ENCODE measurements around the gene ALOX15B. TPM values are rescaled to one million over a fixed set of nuclear protein-coding genes. Genes with fewer than 3 reads are reported as not detected.
A peak's percentile ranks its signal among the peaks of the same experiment; 100 is the strongest.

The ALOX15B gene
- polyA plus RNA-seq, 3 donors: 1.7 to 2.8 (median 2.0) TPM

DNA sequence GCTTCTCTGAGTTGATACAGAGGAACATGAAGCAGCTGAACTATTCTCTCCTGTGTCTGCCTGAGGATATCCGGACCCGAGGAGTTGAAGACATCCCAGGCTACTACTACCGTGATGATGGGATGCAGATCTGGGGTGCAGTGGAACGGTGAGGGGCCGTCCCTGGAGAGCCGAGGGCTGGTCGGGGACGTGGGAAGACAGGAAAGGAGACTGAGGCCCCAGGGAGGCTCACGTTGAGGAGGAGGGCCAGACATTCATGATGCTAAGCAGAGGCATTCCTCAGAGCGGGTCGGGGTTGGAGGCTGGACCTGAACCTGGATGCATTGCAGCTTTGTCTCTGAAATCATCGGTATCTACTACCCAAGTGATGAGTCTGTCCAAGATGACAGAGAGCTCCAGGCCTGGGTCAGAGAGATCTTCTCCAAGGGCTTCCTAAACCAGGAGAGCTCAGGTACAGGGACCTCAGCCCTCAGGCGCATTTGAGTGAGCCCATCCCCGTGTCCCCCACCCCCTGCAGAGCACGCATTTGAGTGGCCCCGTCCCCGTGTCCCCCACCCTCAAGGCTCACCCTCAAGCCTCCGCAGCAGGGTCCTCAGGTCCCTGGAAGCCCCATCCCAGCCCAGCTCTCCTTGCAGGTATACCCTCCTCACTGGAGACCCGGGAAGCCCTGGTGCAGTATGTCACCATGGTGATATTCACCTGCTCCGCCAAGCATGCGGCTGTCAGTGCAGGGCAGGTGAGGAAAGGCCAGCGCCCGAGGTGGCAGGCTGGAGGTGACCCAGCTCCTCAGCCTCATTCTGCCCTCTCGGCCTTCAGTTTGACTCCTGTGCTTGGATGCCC, 8.3 kb downstream of the ALOX15B start:
- 93% methylated on average over 20 of the region's 24 CpGs for WGBS (ENCODE audit: insufficient coverage)
- Mint-ChIP-seq H3K36me3 (peaks cover 11 to 15% of the 10 kb centered on the region in 2 donors), H3K27ac (peak overlapping the region in 1 of 7 donors; percentile 41), H3K4me1 (peaks cover 18% of the 10 kb centered on the region), H3K9me3 (no peaks in the 10 kb centered on the region), H3K4me3 (no peak overlapping the region), H3K27me3 (ENCODE audit: low read depth in 3 of 3) (peaks cover 0 to 6% (median 4%) of the 10 kb centered on the region in 3 donors)
- H3K36me3 ChIP-seq (replicated peaks in 1 of 2; ENCODE audit: control insufficient read depth in 1 of 2, insufficient read depth in 2 of 2, low read length in 2 of 2): peaks cover 0 to 2% of the 10 kb centered on the region in 2 donors
- H3K9me3 ChIP-seq (replicated peaks in 1 of 2; ENCODE audit: control insufficient read depth in 1 of 2, insufficient read depth in 1 of 2, low read length in 2 of 2): no peaks in the 10 kb centered on the region
- H3K4me3 ChIP-seq (replicated peaks in 1 of 3; ENCODE audit: low read depth in 2 of 3, low read length in 3 of 3): no peak overlapping the region
- H3K27me3 ChIP-seq (ENCODE audit: control insufficient read depth in 2 of 2, insufficient read depth in 2 of 2, low read length in 2 of 2): no peaks in the 10 kb centered on the region
- H3K79me2 ChIP-seq (ENCODE audit: insufficient read depth, low read length): no peaks in the 10 kb centered on the region
- no peak overlapping the region for H3K4me2 ChIP-seq (replicated peaks; ENCODE audit: extremely low read depth, low read length, poor library complexity, severe bottlenecking)
- no peak overlapping the region for H2AFZ ChIP-seq (ENCODE audit: insufficient read depth, low read depth, low read length, poor library complexity, severe bottlenecking)
- intact Hi-C loops (cut with micrococcal nuclease): no loop called here
- TF ChIP-seq, protein P1, sequence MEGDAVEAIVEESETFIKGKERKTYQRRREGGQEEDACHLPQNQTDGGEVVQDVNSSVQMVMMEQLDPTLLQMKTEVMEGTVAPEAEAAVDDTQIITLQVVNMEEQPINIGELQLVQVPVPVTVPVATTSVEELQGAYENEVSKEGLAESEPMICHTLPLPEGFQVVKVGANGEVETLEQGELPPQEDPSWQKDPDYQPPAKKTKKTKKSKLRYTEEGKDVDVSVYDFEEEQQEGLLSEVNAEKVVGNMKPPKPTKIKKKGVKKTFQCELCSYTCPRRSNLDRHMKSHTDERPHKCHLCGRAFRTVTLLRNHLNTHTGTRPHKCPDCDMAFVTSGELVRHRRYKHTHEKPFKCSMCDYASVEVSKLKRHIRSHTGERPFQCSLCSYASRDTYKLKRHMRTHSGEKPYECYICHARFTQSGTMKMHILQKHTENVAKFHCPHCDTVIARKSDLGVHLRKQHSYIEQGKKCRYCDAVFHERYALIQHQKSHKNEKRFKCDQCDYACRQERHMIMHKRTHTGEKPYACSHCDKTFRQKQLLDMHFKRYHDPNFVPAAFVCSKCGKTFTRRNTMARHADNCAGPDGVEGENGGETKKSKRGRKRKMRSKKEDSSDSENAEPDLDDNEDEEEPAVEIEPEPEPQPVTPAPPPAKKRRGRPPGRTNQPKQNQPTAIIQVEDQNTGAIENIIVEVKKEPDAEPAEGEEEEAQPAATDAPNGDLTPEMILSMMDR (IDR thresholded peaks at IDR 0.05): no peak
- peaks cover 11 to 14% of the 10 kb centered on the region in 2 donors for H3K4me1 ChIP-seq (ENCODE audit: control insufficient read depth in 1 of 2, insufficient read depth in 2 of 2, low read length in 2 of 2)
- no peak overlapping the region for H3K9ac ChIP-seq (ENCODE audit: insufficient read depth, low read length, poor library complexity, severe bottlenecking)
- no peaks in the 10 kb centered on the region for H4K20me1 ChIP-seq (ENCODE audit: insufficient read depth, low read length)
- H3K27ac ChIP-seq (ENCODE audit: low read depth in 1 of 2, low read length in 2 of 2): no peak overlapping the region
- DNase-seq: peak in 1 of 3 donors; percentile 1

DNA sequence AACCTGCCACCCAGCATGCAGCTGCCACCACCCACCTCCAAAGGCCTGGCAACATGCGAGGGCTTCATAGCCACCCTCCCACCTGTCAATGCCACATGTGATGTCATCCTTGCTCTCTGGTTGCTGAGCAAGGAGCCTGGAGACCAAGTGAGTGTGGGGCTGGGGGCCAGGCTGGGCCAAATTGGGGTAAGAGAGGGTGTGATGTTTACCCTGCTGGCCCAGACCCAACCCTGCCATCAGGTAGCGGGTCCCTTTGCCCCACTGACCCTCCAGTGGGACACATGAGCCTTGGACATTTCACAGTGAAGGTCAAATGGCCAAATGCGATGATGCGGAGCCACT, 8.9 kb downstream of the ALOX15B start:
- 96% methylated on average over 3 of the region's 4 CpGs for WGBS (ENCODE audit: insufficient coverage)
- Mint-ChIP-seq H3K27me3 (ENCODE audit: low read depth in 3 of 3) (peaks cover 0 to 6% (median 4%) of the 10 kb centered on the region in 3 donors), H3K9me3 (no peaks in the 10 kb centered on the region), H3K4me1 (peaks cover 12% of the 10 kb centered on the region), H3K36me3 (peaks cover 11 to 15% of the 10 kb centered on the region in 2 donors), H3K4me3 (no peak overlapping the region), H3K27ac (no peak overlapping the region)
- DNase-seq: peak in 1 of 3 donors; percentile 2
- intact Hi-C loops (cut with micrococcal nuclease): no loop called here
- TF ChIP-seq, protein P1 (IDR thresholded peaks at IDR 0.05): no peak
- Histone ChIP-seq H3K27ac (ENCODE audit: low read depth in 1 of 2, low read length in 2 of 2) (no peak overlapping the region), H3K27me3 (ENCODE audit: control insufficient read depth in 2 of 2, insufficient read depth in 2 of 2, low read length in 2 of 2) (no peaks in the 10 kb centered on the region), H3K4me1 (ENCODE audit: control insufficient read depth in 1 of 2, insufficient read depth in 2 of 2, low read length in 2 of 2) (peaks cover 5 to 8% of the 10 kb centered on the region in 2 donors), H4K20me1 (ENCODE audit: insufficient read depth, low read length) (no peaks in the 10 kb centered on the region), H3K4me2 (replicated peaks; ENCODE audit: extremely low read depth, low read length, poor library complexity, severe bottlenecking) (no peak overlapping the region), H3K79me2 (ENCODE audit: insufficient read depth, low read length) (no peaks in the 10 kb centered on the region), H2AFZ (ENCODE audit: insufficient read depth, low read depth, low read length, poor library complexity, severe bottlenecking) (no peak overlapping the region), H3K36me3 (replicated peaks in 1 of 2; ENCODE audit: control insufficient read depth in 1 of 2, insufficient read depth in 2 of 2, low read length in 2 of 2) (peaks cover 0 to 2% of the 10 kb centered on the region in 2 donors), H3K9me3 (replicated peaks in 1 of 2; ENCODE audit: control insufficient read depth in 1 of 2, insufficient read depth in 1 of 2, low read length in 2 of 2) (no peaks in the 10 kb centered on the region), H3K4me3 (replicated peaks in 1 of 3; ENCODE audit: low read depth in 2 of 3, low read length in 3 of 3) (no peak overlapping the region), H3K9ac (ENCODE audit: insufficient read depth, low read length, poor library complexity, severe bottlenecking) (no peak overlapping the region)
